Stimulated activated CD8-positive, alpha-beta memory T cell treated with anti-CD3 and anti-CD28 coated beads, Interleukin-15, amount 100 ng/mL, for 48 hours (primary cell): ENCODE results near the gene TUBGCP2.
"Not testable (repeated sequence)": the region's sequence is repeated elsewhere in the genome, so short reads cannot be mapped to it uniquely, and the experiment has no call there.

Source experiments
- DNase-seq, 2 donors: peaks; one replicate each; pipeline ENCODE4 v3.0.0-alpha.2; 2020; ENCODE audit warnings: low read depth in 2 of 2

TUBGCP2 gene

GRCh38 chr10:133249094-133249780, 59.4 kb downstream of the TUBGCP2 start:
- no peak for DNase-seq

GRCh38 chr10:133248334-133248715, 60.3 kb downstream of the TUBGCP2 start:
- DNase-seq: no peak

- no peak for DNase-seq
Observed at GRCh38 chr10:133247681-133248333, 60.9 kb downstream of the TUBGCP2 start.

- DNase-seq: no peak
Observed at GRCh38 chr10:133246236-133246626, 62.4 kb downstream of the TUBGCP2 start.

GRCh38 chr10:133245439-133246235, 63.0 kb downstream of the TUBGCP2 start:
- no peak for DNase-seq

GRCh38 chr10:133243593-133243992, 65.1 kb downstream of the TUBGCP2 start:
- DNase-seq: no peak

GRCh38 chr10:133242611-133243356, 65.9 kb downstream of the TUBGCP2 start:
- DNase-seq: no peak

- DNase-seq: no peak
Observed at GRCh38 chr10:133241501-133242205, 67.0 kb downstream of the TUBGCP2 start.

GRCh38 chr10:133239990-133240389, 68.7 kb downstream of the TUBGCP2 start:
- no peak for DNase-seq

- no peak for DNase-seq
Observed at GRCh38 chr10:133238466-133238804, 70.2 kb downstream of the TUBGCP2 start.

GRCh38 chr10:133237588-133238465, 70.8 kb downstream of the TUBGCP2 start, which contains the start of gene VENTX:
Gene VENTX (plus strand): TSS chr10:133237855. CDS start chr10:133237915, 60 bp downstream.
- DNase-seq: no peak

- DNase-seq: no peak
Observed at GRCh38 chr10:133237241-133237587, 71.5 kb downstream of the TUBGCP2 start.

GRCh38 chr10:133236401-133237240, 72.1 kb downstream of the TUBGCP2 start:
- DNase-seq: no peak

GRCh38 chr10:133235932-133236331, 72.7 kb downstream of the TUBGCP2 start:
- no peak for DNase-seq

GRCh38 chr10:133235265-133235855, 73.3 kb downstream of the TUBGCP2 start:
- no peak for DNase-seq

- DNase-seq: not testable (repeated sequence)
Observed at GRCh38 chr10:133234796-133235195, 73.9 kb downstream of the TUBGCP2 start.

- no peak for DNase-seq
Observed at GRCh38 chr10:133231946-133232574, 76.6 kb downstream of the TUBGCP2 start.

- DNase-seq: no peak
Observed at GRCh38 chr10:133231244-133231945, 77.3 kb downstream of the TUBGCP2 start.
